Stimulated activated CD4-positive, alpha-beta T cell treated with anti-CD3 and anti-CD28 coated beads, Interleukin-4, amount 100 ng/mL, for 1 hour (primary cell): ENCODE results near the gene CFAP47.

Source experiments
- DNase-seq: peaks from one replicate; pipeline ENCODE4 v3.0.0-alpha.2; 2020

The CFAP47 gene

DNA sequence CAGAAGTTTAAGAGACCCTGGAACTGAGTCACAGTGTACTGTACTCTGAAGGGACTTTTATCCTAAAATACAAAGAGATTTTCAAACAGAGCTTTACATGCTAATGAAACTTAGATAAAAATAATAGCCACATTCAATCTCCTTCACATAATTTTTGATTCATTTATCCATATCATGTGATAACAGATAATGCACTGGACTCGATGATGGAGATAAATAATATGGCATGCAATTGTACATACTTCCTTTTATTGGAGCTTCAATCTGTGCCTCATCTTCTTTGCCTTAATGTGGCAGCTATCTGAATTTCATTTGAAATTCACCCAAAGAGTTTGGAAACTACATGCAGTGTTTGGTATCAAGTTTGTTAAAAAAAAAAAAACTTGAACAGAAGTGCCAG, 390.6 kb downstream of the CFAP47 start:
- DNase-seq = no peak

- DNase-seq = no peak
Observed at GRCh38 chrX:36314303-36314702, 394.8 kb downstream of the CFAP47 start.

GRCh38 chrX:36334572-36334971, 415.0 kb downstream of the CFAP47 start:
- DNase-seq = no peak

DNA sequence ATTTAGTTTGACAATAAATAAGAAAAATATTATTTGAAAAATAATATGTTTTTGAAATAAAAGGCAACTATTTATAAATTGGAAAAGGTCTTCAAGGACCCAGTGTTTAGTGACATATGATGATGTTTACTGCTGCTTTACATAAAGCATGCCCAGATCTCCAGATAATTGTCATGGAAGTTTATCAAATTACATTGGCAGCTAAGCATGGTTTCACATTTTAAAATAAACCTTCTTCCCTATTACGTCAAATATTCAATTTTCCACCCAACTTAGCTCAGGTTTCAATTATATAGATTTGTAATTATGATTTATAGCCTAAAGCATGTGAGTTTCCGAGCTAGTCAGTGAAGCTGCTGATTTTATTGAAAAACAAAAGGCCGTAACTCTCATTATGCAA, 417.2 kb downstream of the CFAP47 start:
- no peak for DNase-seq

- DNase-seq = no peak
Observed at GRCh38 chrX:36344301-36344700, 424.8 kb downstream of the CFAP47 start.

- no peak for DNase-seq
Observed at GRCh38 chrX:36348509-36348908, 429.0 kb downstream of the CFAP47 start.

GRCh38 chrX:36357855-36358254, 438.3 kb downstream of the CFAP47 start:
- DNase-seq = no peak

DNA sequence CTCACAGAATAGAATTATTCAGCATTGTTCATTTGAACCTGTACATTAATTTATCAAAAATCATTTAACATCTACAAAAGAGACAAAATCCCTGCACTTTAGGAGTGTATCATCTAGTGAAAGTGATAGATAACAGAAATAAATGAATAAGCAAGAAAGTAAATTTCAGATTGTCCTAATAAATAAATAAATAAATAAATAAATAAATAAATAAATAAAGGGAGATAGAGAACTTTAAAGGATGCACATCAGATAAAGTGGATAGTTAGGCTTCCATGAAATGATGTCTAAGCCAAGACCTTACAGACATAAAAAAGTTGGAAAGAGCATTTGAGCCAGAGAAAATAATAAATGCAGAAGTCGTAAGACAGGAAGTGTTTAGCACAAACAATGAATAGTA, 444.7 kb downstream of the CFAP47 start:
- DNase-seq = no peak

- no peak for DNase-seq
Observed at GRCh38 chrX:36383495-36383894, 464.0 kb downstream of the CFAP47 start.

DNA sequence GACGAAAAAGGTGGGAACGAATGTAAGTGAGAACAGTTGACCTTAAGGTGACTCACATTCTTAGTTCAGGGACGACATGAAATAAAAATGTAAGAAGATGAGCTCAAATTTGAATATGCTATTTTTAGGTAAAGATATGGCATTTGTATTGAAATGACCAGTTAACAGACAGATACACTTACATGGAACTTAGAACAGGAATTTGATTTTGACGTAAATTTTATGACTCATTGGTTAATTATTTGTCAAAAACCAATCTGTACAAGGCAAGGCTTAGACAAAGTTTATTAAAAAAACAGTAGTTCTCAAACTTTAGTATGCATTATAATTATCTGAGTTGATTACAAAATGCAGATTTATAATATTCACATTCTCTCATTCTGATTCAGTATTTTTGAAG, 469.4 kb downstream of the CFAP47 start:
- no peak for DNase-seq

DNA sequence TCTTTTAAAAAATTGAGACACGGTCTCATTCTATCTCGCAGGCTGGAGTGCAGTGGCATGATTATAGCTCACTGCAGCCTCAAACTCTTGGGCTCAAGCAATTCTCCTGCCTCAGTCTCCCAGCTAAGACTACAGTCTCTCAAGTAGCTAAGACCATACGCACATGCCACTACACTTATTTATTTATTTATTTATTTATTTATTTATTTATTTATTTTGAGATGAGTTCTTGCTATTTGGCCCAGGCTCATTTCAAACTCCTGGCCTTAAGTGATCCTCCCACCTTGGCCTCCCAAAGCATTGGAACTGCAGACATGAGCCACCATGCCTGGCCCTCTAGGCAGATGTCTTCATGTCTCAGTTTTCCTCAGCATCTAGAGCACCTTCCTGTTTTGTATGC, 482.2 kb downstream of the CFAP47 start:
- no peak for DNase-seq

- no peak for DNase-seq
Observed at GRCh38 chrX:36407836-36408235, 488.3 kb downstream of the CFAP47 start.

DNA sequence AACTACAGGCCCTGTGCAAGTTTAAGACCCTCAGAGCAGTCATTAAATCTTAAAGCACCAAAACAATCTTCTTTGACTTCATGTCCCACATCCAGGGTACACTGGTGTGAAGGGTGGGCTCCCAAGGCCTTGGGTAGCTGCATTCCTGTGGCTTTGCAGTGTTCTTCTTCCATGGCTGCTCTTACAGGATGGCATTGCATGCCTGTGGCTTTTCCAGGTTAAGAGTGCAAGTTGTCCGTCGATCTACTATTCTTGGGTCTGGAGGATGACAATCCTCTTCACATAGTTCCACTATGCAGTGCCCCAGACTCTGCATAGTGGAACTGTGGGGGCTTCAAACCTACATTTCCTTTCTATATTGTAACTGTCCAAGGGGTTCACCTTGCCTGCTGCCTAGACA, 494.5 kb downstream of the CFAP47 start:
- DNase-seq = no peak

GRCh38 chrX:36422368-36422767, 502.8 kb downstream of the CFAP47 start:
- DNase-seq = no peak

GRCh38 chrX:36431819-36432218, 512.3 kb downstream of the CFAP47 start:
- DNase-seq = no peak

DNA sequence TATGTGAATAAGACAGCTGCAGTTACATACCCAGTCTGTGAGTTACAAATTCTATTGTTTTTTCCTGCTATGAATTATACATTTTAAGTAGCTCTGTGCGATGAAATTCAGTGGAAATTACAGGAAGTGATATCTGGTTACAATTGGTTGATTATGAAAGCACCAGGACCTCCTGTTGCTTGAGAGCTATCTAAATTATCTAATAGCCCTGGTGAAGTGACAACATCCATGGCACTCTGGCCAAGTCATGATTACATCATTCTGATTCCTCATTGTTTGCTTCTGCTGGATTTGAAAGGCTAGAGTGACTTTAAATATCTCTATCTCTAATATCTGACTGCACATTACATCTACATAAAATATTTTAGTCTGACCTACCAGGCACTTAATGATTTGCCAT, 515.0 kb downstream of the CFAP47 start:
- no peak for DNase-seq
